ENCODE data around the gene KCNIP4.
"Not testable (repeated sequence)": the region's sequence is repeated elsewhere in the genome, so short reads cannot be mapped to it uniquely, and the experiment has no call there.

KCNIP4 gene

GRCh38 chr4:21948347-21949072 lies at the start of gene KCNIP4:
KCNIP4 (minus strand) TSS chr4:21948772.
- DNase-seq (ENCODE audit: low spot score): peak; percentile 90

- not testable (repeated sequence) for DNase-seq (ENCODE audit: low spot score)
Observed at GRCh38 chr4:21996618-21997017, 48.0 kb upstream of the KCNIP4 start.

- peak; percentile 44 for DNase-seq (ENCODE audit: low spot score)
Observed at GRCh38 chr4:21992330-21992729, 43.8 kb upstream of the KCNIP4 start.

DNA sequence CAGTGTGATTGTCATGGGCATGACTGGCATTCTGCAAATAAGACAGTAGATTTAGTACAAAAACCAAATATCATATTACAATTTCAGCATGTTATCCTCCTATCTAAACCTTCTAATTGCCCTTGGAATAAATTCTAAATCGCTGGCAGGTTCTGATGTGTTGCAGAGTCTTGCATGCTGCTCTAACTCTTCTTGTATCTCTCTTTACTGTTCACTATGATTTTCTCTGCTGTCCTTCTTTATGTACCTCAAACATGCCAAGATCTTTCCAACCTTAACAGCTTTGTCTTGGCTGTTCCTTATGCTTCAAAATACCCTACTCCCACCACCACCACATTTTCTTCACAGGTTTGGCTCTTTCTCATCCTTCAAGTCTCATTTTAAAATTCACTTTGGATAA lies 43.0 kb upstream of the KCNIP4 start:
- no peak for DNase-seq (ENCODE audit: low spot score)

- no peak for DNase-seq (ENCODE audit: low spot score)
Observed at GRCh38 chr4:21991050-21991449, 42.5 kb upstream of the KCNIP4 start.

- DNase-seq (ENCODE audit: low spot score): no peak
Observed at GRCh38 chr4:21989351-21989750, 40.8 kb upstream of the KCNIP4 start.

DNA sequence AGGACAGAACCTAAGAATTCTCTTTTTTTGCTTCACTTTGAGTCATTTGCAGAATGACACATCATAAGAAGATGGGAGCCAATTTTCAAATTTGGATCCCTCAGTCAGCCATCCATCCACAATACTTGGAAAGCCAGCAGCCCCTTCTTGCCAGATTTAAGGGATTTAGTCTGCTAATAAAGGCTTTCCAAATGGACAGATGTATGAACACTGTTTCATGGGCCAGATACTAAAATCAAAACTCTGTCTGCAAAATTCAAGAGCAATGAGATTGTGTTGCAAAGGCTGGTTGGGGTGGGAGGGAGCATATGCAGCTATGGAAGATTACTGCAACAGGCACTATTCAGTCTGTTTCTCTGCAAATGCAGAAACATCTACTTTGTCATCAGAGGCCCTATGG lies 37.7 kb upstream of the KCNIP4 start:
- peak; percentile 9 for DNase-seq (ENCODE audit: low spot score)

DNA sequence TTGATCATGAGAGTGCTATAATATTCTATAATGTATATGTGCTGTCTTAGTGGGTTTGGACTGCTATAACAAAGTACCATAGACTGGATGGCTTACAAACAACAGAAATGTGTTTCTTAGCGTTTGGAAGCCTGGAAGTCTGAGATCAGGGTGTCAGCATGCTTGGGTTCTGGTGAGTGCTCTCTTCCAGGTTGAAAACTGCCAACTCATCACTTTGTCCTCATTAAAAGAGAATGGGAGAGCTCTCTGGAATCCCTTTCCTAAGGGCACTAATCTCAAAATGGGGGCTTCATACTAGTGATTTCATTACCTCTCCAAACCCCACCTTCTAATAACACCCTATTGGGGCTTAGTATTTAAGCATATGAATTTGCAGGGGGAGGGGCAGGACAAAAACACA lies 33.5 kb upstream of the KCNIP4 start:
- no peak for DNase-seq (ENCODE audit: low spot score)

- DNase-seq (ENCODE audit: low spot score): peak; percentile 7
Observed at GRCh38 chr4:21979196-21979595, 30.6 kb upstream of the KCNIP4 start.

DNA sequence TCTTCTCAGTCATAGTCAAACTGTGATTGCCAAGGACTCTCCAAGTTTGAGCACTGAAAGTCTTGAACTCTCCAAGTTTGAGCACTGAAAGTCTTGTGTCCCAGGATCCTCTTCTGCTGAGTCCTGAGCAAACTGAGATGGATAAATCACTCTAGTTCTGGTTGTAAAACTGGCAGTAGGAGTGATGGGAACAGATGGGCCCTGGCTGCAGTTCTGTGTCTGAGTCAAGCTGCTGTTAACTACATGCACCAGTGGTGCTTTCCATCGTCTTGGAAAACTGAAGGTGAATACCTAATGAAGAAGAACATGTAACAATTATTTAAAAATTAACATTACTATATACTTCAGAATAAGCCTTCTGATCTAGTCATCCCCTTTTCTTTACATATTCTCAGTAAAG lies 27.6 kb upstream of the KCNIP4 start:
- DNase-seq (ENCODE audit: low spot score): no peak

GRCh38 chr4:21973850-21974249 lies 25.3 kb upstream of the KCNIP4 start:
- no peak for DNase-seq (ENCODE audit: low spot score)

DNA sequence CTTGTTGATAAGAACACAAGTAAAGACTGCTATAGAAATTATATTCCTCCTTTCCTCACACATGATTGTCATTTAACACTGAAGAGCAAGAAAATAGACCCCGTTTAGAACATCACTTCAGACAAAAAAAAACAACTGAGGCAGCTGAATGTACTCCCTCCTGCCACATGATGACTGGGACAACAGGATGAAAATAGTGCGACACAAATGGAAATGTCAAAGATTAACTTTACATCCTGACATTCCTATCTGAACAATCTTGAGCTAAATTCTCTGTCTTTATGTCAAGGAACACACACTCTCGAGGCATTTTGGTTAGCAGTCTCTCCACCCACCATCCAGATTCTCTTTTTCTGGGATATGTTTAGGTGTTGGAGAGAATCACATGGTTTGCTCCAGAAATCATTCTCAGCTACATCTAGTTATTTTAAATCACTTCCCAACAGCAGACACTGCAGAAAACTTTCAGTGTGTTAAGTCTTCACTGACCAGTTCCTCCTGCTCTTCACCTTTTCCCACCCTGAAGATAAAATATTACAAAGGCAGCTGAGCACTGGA lies 16.3 kb upstream of the KCNIP4 start:
- no peak for DNase-seq (ENCODE audit: low spot score)

- DNase-seq (ENCODE audit: low spot score): no peak
Observed at GRCh38 chr4:21962691-21963090, 14.1 kb upstream of the KCNIP4 start.

- no peak for DNase-seq (ENCODE audit: low spot score)
Observed at GRCh38 chr4:21960793-21961192, 12.2 kb upstream of the KCNIP4 start.

GRCh38 chr4:21954916-21955315 lies 6.3 kb upstream of the KCNIP4 start:
- DNase-seq (ENCODE audit: low spot score): no peak

DNA sequence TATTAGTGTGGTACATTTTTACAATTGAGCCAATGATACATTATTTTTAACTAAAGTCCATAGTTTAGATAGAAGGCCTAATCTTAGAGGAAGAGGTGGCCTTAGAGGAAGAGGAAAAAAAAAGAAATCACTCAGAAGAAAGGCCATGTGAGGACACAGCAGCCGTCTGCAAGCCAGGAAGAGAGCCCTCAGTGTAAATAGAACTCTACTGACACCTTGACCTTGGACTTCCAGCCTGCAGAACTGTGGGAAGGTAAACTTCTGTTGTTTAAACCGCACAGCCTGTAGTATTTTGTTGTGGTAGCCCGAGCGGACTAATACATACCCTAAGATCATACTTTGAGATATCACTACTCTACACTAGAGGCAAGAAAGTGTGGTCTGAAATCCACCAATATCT lies 5.1 kb upstream of the KCNIP4 start:
- DNase-seq (ENCODE audit: low spot score): no peak

GRCh38 chr4:21952549-21952948 lies 4.0 kb upstream of the KCNIP4 start:
- no peak for DNase-seq (ENCODE audit: low spot score)

DNA sequence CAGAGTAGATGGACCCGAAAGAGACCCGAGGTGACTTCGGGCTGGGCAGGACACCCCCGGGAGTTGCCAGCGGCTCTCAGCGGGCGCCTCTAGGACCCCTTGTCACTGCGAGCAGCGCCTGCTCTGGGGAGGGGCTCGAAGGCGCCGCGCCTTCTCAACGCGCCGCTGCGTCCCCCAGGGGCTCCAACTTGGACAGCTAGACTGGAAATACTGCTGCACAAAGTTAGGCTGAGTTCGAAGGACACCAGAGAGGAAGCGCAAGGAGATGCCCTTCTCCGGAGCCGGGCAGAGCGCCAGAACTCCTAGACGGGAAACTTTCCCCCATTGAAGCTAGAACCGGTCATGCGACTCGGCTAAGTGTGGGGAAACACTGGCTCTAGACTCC lies 493 bp upstream of the KCNIP4 start:
- peak; percentile 18 for DNase-seq (ENCODE audit: low spot score)

DNA sequence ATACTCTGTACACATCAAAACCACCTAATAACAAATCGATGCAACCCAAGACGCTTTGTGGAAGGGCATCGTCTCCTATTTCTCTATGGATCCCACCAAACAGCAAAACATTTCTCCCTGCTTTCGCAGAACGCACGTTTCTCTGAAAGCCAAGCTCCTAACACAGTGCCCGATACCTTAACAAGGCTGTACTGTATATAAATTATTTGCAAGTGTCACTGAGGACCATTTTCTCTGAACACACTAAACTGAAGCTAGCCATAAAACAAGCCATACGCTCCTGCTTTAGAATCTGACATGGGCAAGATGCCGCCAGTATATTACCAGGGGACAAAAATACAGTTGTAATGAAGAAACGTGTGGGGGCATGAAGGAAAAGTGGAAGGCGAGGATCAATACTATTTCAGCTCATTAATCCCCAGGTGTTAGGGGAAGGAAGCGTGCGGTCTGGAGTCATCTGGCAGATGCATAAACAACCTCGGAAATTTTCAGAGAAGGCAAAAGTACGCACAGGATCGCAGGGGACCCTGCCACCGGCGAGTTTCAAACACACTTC lies 703 bp downstream of the KCNIP4 start:
- no peak for DNase-seq (ENCODE audit: low spot score)

- no peak for DNase-seq (ENCODE audit: low spot score)
Observed at GRCh38 chr4:21946858-21947257, 1.7 kb downstream of the KCNIP4 start.

DNA sequence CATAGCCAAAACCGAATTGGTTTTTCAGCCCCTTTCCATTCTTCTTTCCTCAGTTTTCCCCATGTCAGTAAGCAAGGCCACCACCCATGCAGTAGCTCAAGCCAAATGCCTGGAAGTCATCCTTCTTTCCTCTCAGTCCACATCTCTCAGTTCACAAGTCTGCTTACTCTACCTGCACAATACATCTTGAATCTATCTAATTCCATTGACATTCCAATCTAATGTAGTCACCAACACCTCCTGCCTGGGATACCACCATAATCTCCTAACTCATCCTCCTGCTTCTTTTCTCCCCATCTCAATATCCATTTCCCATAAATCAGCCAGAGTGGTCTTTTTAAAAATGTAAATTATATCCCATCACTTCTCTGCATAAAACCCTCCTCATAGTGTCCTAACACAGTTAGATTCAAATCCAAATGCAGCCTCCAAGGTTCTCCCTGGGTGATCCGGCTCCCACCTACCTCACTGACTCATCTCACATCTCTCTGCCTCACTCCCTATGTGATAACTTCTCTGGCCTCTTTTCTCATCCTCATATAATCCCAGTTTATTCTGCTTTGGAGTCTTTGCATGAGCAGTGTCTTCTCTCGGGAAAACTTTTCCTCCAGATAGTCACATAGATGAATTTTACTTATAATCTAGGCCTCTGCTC lies 26.9 kb downstream of the KCNIP4 start:
- no peak for DNase-seq (ENCODE audit: low spot score)

DNA sequence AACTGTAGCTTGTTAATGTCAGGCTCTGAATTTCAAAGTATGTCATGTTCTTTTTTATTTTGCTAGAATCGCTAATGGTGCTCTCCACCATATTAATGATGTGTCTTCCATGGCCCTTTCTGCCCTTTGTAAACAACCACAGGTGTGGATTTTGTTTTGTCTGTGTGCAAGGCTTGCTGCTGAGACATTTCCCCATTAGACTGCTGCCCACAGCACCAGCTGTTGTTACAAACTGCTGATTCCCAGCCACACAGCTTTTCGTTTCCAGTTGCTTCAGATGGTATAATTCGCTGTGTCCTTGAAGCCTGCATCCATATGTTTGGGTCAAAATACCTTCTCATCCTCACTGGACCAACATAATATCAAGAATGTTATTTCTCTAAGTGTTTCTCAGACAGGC lies 32.8 kb downstream of the KCNIP4 start:
- DNase-seq (ENCODE audit: low spot score): no peak

- no peak for DNase-seq (ENCODE audit: low spot score)
Observed at GRCh38 chr4:21901831-21902230, 46.7 kb downstream of the KCNIP4 start.
